Endodermal cell (in vitro differentiated cells): ENCODE measurements around the gene ERG. TPM values are rescaled to one million over a fixed set of nuclear protein-coding genes. Genes with fewer than 3 reads are reported as not detected.

Experiments used
- DNase-seq: peaks from one replicate; pipeline ENCODE4 v3.0.0-alpha.2; 2017
- H3K27ac ChIP-seq: 2 replicates; pipeline ENCODE4 v1.5.1; 2013; ENCODE audit warnings: mild to moderate bottlenecking, low read depth, low read length, moderate library complexity
- H3K27me3 ChIP-seq: 2 replicates; pipeline ENCODE4 v1.6.1; 2013; ENCODE audit warnings: mild to moderate bottlenecking, low read length, moderate library complexity; ENCODE audit not compliant: insufficient read depth, control insufficient read depth, poor library complexity, severe bottlenecking
- H3K36me3 ChIP-seq: 2 replicates; pipeline ENCODE4 v1.7.0; 2013; ENCODE audit warnings: mild to moderate bottlenecking, low read length, moderate library complexity; ENCODE audit not compliant: control insufficient read depth, insufficient read depth
- H3K4me1 ChIP-seq: one replicate; pipeline ENCODE4 v1.7.0; 2013; ENCODE audit warnings: low read length; ENCODE audit not compliant: control insufficient read depth, insufficient read depth
- H3K4me3 ChIP-seq: 2 replicates; pipeline ENCODE4 v1.5.1; 2013; ENCODE audit warnings: mild to moderate bottlenecking, low read length, moderate library complexity
- H3K9ac ChIP-seq: 2 replicates; pipeline ENCODE4 v1.6.1; 2013; ENCODE audit warnings: mild to moderate bottlenecking, low read length, moderate library complexity; ENCODE audit not compliant: poor library complexity, severe bottlenecking; ENCODE audit errors: extremely low read depth
- H3K9me3 ChIP-seq: 2 replicates; pipeline ENCODE4 v1.6.1; 2013; ENCODE audit warnings: mild to moderate bottlenecking, low read length, moderate library complexity; ENCODE audit not compliant: control insufficient read depth
- H3K27ac Mint-ChIP-seq: 2 replicates; pipeline ENCODE4 v1.8.0; 2020; ENCODE audit warnings: mixed read lengths
- H3K27me3 Mint-ChIP-seq: 2 replicates; pipeline ENCODE4 v1.8.0; 2021; ENCODE audit warnings: mild to moderate bottlenecking, mixed read lengths; ENCODE audit not compliant: insufficient read depth
- H3K36me3 Mint-ChIP-seq: 2 replicates; pipeline ENCODE4 v1.8.0; 2020; ENCODE audit warnings: low read depth, mixed read lengths
- H3K4me1 Mint-ChIP-seq: 2 replicates; pipeline ENCODE4 v1.8.0; 2020; ENCODE audit warnings: mixed read lengths
- H3K4me3 Mint-ChIP-seq: 2 replicates; pipeline ENCODE4 v1.8.0; 2020; ENCODE audit warnings: mild to moderate bottlenecking, moderate library complexity, mixed read lengths
- H3K9me3 Mint-ChIP-seq: 2 replicates; pipeline ENCODE4 v1.8.0; 2020; ENCODE audit warnings: mild to moderate bottlenecking, mixed read lengths
- WGBS, 2 experiments: methylation state at CpG; one replicate each; pipeline versions ENCODE4 v1.1.5 to v1.1.7; 2013; ENCODE audit warnings: missing lambda C conversion rate in 2 of 2, mixed read lengths in 1 of 2; ENCODE audit not compliant: insufficient coverage in 1 of 2, insufficient read length in 1 of 2; 5-methylcytosine and 5-hydroxymethylcytosine counted together
- total RNA-seq, 2 donors: library from RNA; stranded (reverse); fragmentation: NEBNext Ultra II Directional in 1 of 2; extraction: Animal tissue kit (Norgen Biotek cat#: 25700) in 1 of 2; gene quantifications; 2 replicates in 1 of 2; 3 replicates in 1 of 2; pipeline ENCODE4 v1.2.1, GENCODE V29; 2021
- TF ChIP-seq, protein P1 (sequence below): fragments of 200-600 bp; sonication (generic); conservative IDR thresholded peaks from 2 replicates; pipeline ENCODE4 v1.5.0; 2021; ENCODE audit warnings: antibody characterized with exemption, mild to moderate bottlenecking

The ERG gene
- total RNA-seq, 2 donors from 2014 or later, result not detected

DNA sequence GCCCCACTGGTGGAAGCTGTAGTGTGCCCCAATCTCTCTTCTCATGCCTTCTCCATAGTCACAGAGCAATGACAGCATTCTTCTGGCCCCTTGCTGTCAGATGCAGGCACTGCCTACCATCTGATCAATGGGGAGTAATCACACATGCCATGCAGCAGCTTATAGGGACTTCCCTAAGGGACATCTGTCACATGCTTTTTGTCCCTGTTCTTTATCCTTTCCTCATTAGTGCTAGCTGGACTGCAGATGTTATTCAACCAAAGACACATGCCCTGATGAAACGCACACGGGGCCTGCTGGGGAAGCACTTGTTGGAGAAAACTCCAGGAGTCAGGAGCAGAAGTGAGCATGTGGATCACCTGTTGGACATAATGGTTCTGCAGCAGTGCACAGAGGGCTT lies 132.8 kb downstream of the ERG start:
- WGBS, 2 experiments, result 92 to 100% methylated on average over 2 of the region's 2 CpGs
- H3K4me1 ChIP-seq, result no peaks in the 10 kb centered on the region
- Mint-ChIP-seq H3K27ac (no peak overlapping the region), H3K36me3 (no peaks in the 10 kb centered on the region), H3K9me3 (peaks cover 1% of the 10 kb centered on the region), H3K27me3 (peaks cover under 1% of the 10 kb centered on the region), H3K4me3 (no peak overlapping the region), H3K4me1 (no peaks in the 10 kb centered on the region)
- no peaks in the 10 kb centered on the region for H3K27me3 ChIP-seq
- no peaks in the 10 kb centered on the region for H3K9me3 ChIP-seq
- TF ChIP-seq, protein P1, sequence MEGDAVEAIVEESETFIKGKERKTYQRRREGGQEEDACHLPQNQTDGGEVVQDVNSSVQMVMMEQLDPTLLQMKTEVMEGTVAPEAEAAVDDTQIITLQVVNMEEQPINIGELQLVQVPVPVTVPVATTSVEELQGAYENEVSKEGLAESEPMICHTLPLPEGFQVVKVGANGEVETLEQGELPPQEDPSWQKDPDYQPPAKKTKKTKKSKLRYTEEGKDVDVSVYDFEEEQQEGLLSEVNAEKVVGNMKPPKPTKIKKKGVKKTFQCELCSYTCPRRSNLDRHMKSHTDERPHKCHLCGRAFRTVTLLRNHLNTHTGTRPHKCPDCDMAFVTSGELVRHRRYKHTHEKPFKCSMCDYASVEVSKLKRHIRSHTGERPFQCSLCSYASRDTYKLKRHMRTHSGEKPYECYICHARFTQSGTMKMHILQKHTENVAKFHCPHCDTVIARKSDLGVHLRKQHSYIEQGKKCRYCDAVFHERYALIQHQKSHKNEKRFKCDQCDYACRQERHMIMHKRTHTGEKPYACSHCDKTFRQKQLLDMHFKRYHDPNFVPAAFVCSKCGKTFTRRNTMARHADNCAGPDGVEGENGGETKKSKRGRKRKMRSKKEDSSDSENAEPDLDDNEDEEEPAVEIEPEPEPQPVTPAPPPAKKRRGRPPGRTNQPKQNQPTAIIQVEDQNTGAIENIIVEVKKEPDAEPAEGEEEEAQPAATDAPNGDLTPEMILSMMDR, result no peak
- H3K9ac ChIP-seq, result no peak overlapping the region
- H3K27ac ChIP-seq, result no peak overlapping the region
- DNase-seq, result no peak
- no peaks in the 10 kb centered on the region for H3K36me3 ChIP-seq
- H3K4me3 ChIP-seq, result no peak overlapping the region

DNA sequence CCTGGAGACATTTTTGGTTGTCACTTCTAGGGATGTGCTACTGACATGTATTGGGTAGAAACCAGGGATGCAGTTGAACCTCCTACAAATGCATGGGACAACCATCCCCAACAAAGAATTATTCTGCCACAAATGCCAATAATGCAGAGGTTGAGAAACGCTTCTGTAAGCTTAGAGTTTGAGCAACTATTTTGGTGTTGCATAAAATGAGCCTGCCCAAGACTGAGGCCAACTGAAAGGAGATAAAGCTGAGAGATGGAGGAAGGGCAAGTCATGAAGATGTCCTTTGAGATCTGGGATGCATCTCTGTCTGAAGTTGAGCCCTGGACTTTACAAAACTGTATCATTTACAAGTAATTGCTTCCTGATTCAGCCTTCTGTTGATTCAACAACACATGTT lies 134.6 kb downstream of the ERG start:
- Mint-ChIP-seq H3K27me3 (peaks cover 9% of the 10 kb centered on the region), H3K36me3 (no peaks in the 10 kb centered on the region), H3K4me3 (no peak overlapping the region), H3K27ac (no peak overlapping the region), H3K9me3 (peaks cover 1% of the 10 kb centered on the region), H3K4me1 (no peaks in the 10 kb centered on the region)
- H3K9ac ChIP-seq, result no peak overlapping the region
- H3K27me3 ChIP-seq, result no peaks in the 10 kb centered on the region
- no peak overlapping the region for H3K4me3 ChIP-seq
- no peaks in the 10 kb centered on the region for H3K4me1 ChIP-seq
- DNase-seq, result no peak
- H3K36me3 ChIP-seq, result no peaks in the 10 kb centered on the region
- H3K27ac ChIP-seq, result no peak overlapping the region
- TF ChIP-seq, protein P1, result no peak
- WGBS, 2 experiments, result 80 to 100% methylated on average over 1 of the region's 1 CpG
- no peaks in the 10 kb centered on the region for H3K9me3 ChIP-seq

DNA sequence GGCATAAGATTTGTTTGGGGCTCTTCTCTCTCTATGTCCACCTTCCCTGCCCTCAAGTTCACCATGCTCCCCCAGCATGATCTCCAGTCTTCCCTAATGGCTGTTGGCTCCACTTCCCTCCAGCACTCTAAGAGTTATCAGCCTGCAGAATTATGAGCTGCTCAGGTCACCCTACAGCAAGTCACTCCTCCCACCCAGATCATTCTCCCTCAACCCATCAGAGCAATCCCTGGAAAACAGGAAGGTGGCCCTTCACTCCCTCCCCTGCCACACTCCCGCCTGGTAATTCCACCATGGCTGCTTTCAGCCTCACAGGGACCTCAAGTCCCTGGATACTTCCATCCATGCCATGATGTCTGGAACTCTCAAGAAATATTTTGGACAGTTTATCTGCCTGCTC lies 137.0 kb downstream of the ERG start:
- 82 to 100% methylated on average over 1 of the region's 1 CpG for WGBS, 2 experiments
- no peak overlapping the region for H3K4me3 ChIP-seq
- Mint-ChIP-seq H3K4me1 (peaks cover 8% of the 10 kb centered on the region), H3K27ac (no peak overlapping the region), H3K27me3 (peaks cover 9% of the 10 kb centered on the region), H3K9me3 (no peaks in the 10 kb centered on the region), H3K36me3 (no peaks in the 10 kb centered on the region), H3K4me3 (no peak overlapping the region)
- TF ChIP-seq, protein P1, result no peak
- H3K27ac ChIP-seq, result no peak overlapping the region
- no peaks in the 10 kb centered on the region for H3K27me3 ChIP-seq
- H3K4me1 ChIP-seq, result no peaks in the 10 kb centered on the region
- no peak overlapping the region for H3K9ac ChIP-seq
- H3K36me3 ChIP-seq, result no peaks in the 10 kb centered on the region
- DNase-seq, result peak; percentile 18
- H3K9me3 ChIP-seq, result no peaks in the 10 kb centered on the region
